H1 (cell line): ENCODE results near the gene STX17. TPM values are rescaled to one million over a fixed set of nuclear protein-coding genes. Genes with fewer than 3 reads are reported as not detected.

ENCODE experiments used
- HDAC6 ChIP-seq: IDR thresholded peaks from one replicate; pipeline ENCODE4 v1.7.1; 2012; ENCODE audit warnings: low read depth, mild to moderate bottlenecking, inconsistent platforms, low read length, moderate library complexity
- KDM5A ChIP-seq: fragments of 200-600 bp; IDR thresholded peaks from 2 replicates; pipeline ENCODE4 v1.7.1; 2012; ENCODE audit warnings: mild to moderate bottlenecking, low read length, inconsistent platforms, mixed read lengths
- SIN3A ChIP-seq, 2 experiments: IDR thresholded peaks in 1 of 2; conservative IDR thresholded peaks in 1 of 2; 2 replicates each; pipeline ENCODE4 v1.6.1; 2011 to 2012; ENCODE audit warnings: low read length in 2 of 2, improper control_type of control experiment in 1 of 2, low read depth in 1 of 2, mild to moderate bottlenecking in 1 of 2
- ZNF274 ChIP-seq: IDR thresholded peaks from 2 replicates; pipeline ENCODE4 v1.7.0; 2012; ENCODE audit warnings: low read length, borderline replicate concordance; ENCODE audit errors: extremely low read depth
- polyA plus RNA-seq, 7 experiments: library from polyadenylated mRNA; depleted of rRNA in 3 of 7; stranded (reverse) in 5 of 7; unstranded in 2 of 7; fragments of >200 nt in 5 of 7; fragments of 200-250 nt in 2 of 7; gene quantifications; 1 replicate in 5 of 7; 2 replicates in 1 of 7; 4 replicates in 1 of 7; pipeline versions ENCODE4 v1.2.1 to v1.2.3, GENCODE V29; 2011 to 2013; ENCODE audit warnings: missing spikeins in 2 of 7, mixed read lengths in 2 of 7
- total RNA-seq: library from RNA; stranded (reverse); fragmentation: NEBNext Ultra II Directional; extraction: Animal tissue kit (Norgen Biotek cat#: 25700); gene quantifications from 2 replicates; pipeline ENCODE4 v1.2.1, GENCODE V29; 2021
- TF ChIP-seq, protein P1 (sequence below): IDR thresholded peaks from 2 replicates; pipeline ENCODE4 v1.6.1; 2011; ENCODE audit warnings: low read length, improper control_type of control experiment

Gene STX17
- total and polyA plus RNA-seq, 2 of the 8 experiments (the other 6 are each of a cell fraction or from before 2014, with no cell fraction given), result 4.5 to 16.3 TPM

DNA sequence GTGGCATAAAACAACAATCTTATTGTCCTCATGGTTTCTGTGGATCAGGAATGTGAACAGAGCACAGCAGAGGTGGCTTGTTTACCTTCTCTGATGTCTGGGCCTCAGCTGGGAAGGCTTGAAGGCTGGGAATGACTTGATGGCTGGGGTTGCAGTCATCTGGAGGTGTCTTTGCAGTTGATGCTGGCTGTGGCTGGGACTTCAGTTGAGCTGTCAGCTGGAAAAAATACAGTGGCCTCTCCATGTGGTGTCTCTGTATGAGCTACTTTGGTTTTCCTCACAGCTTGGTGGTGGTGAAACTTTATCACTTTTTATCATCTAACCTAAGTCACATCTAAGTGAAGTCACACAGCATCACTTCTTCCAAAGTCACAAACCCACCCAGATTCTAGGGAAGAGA, 24.7 kb upstream of the STX17 start (continued):
- TF ChIP-seq SIN3A (conservative IDR thresholded peaks at IDR 0.05 in 1 of 2, IDR thresholded peaks at IDR 0.05 in 1 of 2; ENCODE audit: low read depth in 1 of 2, low read length in 2 of 2) (no peak), HDAC6 (no peak), ZNF274 (no peak), KDM5A (no peak)
- TF ChIP-seq, protein P1, sequence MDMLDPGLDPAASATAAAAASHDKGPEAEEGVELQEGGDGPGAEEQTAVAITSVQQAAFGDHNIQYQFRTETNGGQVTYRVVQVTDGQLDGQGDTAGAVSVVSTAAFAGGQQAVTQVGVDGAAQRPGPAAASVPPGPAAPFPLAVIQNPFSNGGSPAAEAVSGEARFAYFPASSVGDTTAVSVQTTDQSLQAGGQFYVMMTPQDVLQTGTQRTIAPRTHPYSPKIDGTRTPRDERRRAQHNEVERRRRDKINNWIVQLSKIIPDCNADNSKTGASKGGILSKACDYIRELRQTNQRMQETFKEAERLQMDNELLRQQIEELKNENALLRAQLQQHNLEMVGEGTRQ, result no peak
